Measurements from ENCODE around the gene R3HDM4. TPM values are rescaled to one million over a fixed set of nuclear protein-coding genes. Genes with fewer than 3 reads are reported as not detected.

Gene R3HDM4
- total RNA-seq (49.6 and 53.9 TPM in 2 replicates), polyA plus RNA-seq (51.8 and 70.6 TPM in 2 replicates), polyA minus RNA-seq (18.9 and 19.7 TPM in 2 replicates), Bru-seq, nascent RNA (percentile 52 among the genes with signal in this experiment), BruChase-seq, experiment 1, labeled RNA remaining after a 6-hour chase (percentile 86 among the genes with signal in this experiment), BruChase-seq, experiment 2, labeled RNA remaining after a 2-hour chase (percentile 81 among the genes with signal in this experiment)
- 22.2 and 29.8 TPM in 2 replicates for polyA plus RNA-seq (2011; cell fraction: cytosol; rRNA removed)
- 25.4 and 25.8 TPM in 2 replicates for polyA plus RNA-seq (2011; cell fraction: nucleus; rRNA removed)
- polyA plus RNA-seq (2012) = 33.4 and 53.0 TPM in 2 replicates
- 7.7 TPM for polyA minus RNA-seq (2011; cell fraction: cytosol; rRNA and poly(A)+ RNA removed)
- polyA minus RNA-seq (2011; cell fraction: nucleus; rRNA and poly(A)+ RNA removed) = 5.4 and 9.2 TPM in 2 replicates
- long read RNA-seq, transcript R3HDM4-201 (8 exons, 1,815 nt) = major isoform, 47 of 92 reads
- long read RNA-seq, partial matches to known transcripts = 10 of 92 reads
- long read RNA-seq, other reads (novel, unspliced or antisense) = 33 of 92 reads

GRCh38 chr19:913080-913748 is at the start of gene R3HDM4:
Gene R3HDM4, minus strand, starts transcription at chr19:913219. Its CDS starts 62 bp downstream, at chr19:913157.
- H3K36me3 ChIP-seq (ENCODE audit: control insufficient read depth in 2 of 2, extremely low read depth in 1 of 2, insufficient read depth in 2 of 2, low read length in 2 of 2) = no peaks in the 10 kb centered on the region
- H3K9ac ChIP-seq (replicated peaks; ENCODE audit: extremely low read depth, insufficient read depth, low read length) = peak within 1 kb of the TSS; percentile 66
- peak within 1 kb of the TSS; percentile 40 for H3K27ac ChIP-seq (ENCODE audit: insufficient read depth, low read depth, low read length)
- POLR2A ChIA-PET = no interaction called here
- DNase-seq (ENCODE audit: low read depth, low spot score) (peak; percentile 38), FAIRE-seq (peak; percentile 72)
- no peaks in the 10 kb centered on the region for H3K9me3 ChIP-seq (replicated peaks; ENCODE audit: control insufficient read depth, insufficient read depth, low read length)
- dilution Hi-C loops (cut with MboI; ENCODE audit: extremely low pct_ligation_motif_present, low sequenced_read_pairs) = no loop called here
- intact Hi-C loops (cut with micrococcal nuclease) = loop anchor here (2.0 kb wide), 2 partner anchors 20 to 142 kb away; partner anchors contain the start of genes MED16 and RNU6-9
- CTCF ChIA-PET = no interaction called here
- peaks cover 9 to 13% of the 10 kb centered on the region in 2 experiments for H3K27me3 ChIP-seq (ENCODE audit: control insufficient read depth in 2 of 2, insufficient read depth in 2 of 2, low read length in 2 of 2)
- no TSS peak for BruUV-seq (replicated peaks)
- H3K4me3 ChIP-seq (replicated peaks in 1 of 3; ENCODE audit: insufficient read depth in 1 of 3, low read depth in 1 of 3, low read length in 3 of 3) = peak within 1 kb of the TSS; percentile 59 to 98 (median 91)
- H3K4me1 ChIP-seq (ENCODE audit: control insufficient read depth, extremely low read depth, insufficient read depth, low read length) = peaks cover 10% of the 10 kb centered on the region
- TF ChIP-seq EZH2 (IDR thresholded peaks at IDR 0.05; ENCODE audit: borderline replicate concordance, low read depth, low read length, severe bottlenecking) = no peak
- TF ChIP-seq POLR2AphosphoS5 (IDR thresholded peaks at IDR 0.05; ENCODE audit: insufficient read depth, low read depth, low read length) = peak; percentile 47
- TF ChIP-seq POLR2A (IDR thresholded peaks at IDR 0.05; ENCODE audit: low read depth, low read length) = peak; percentile 47
- peak within 1 kb of the TSS; percentile 72 for H2AFZ ChIP-seq (ENCODE audit: low read depth, low read length)
- peak within 1 kb of the TSS; percentile 73 for H3K4me2 ChIP-seq (ENCODE audit: insufficient read depth, low read length)
- no peaks in the 10 kb centered on the region for H3K9me1 ChIP-seq (replicated peaks; ENCODE audit: control insufficient read depth, extremely low read depth, insufficient read depth, low read length)
- no peaks in the 10 kb centered on the region for H4K20me1 ChIP-seq (replicated peaks; ENCODE audit: control insufficient read depth, extremely low read depth, insufficient read depth, low read length)
- peaks cover 9% of the 10 kb centered on the region for H3K79me2 ChIP-seq (ENCODE audit: control insufficient read depth, insufficient read depth, low read length)

Data from endothelial cell of umbilical vein (primary cell).